Stimulated activated CD4-positive, alpha-beta T cell treated with anti-CD3 and anti-CD28 coated beads, Interleukin-12 subunit alpha, Interleukin-12 subunit beta, amount 100 ng/mL, for 24 hours (primary cell): ENCODE measurements around the gene CST3.

Experiments used
- DNase-seq, 2 experiments: peaks; one replicate each; pipeline ENCODE4 v3.0.0-alpha.2; 2020; ENCODE audit warnings: low read depth in 2 of 2

Gene CST3

GRCh38 chr20:23602241-23602640 is 35.5 kb downstream of the CST3 start:
- no peak for DNase-seq

DNA sequence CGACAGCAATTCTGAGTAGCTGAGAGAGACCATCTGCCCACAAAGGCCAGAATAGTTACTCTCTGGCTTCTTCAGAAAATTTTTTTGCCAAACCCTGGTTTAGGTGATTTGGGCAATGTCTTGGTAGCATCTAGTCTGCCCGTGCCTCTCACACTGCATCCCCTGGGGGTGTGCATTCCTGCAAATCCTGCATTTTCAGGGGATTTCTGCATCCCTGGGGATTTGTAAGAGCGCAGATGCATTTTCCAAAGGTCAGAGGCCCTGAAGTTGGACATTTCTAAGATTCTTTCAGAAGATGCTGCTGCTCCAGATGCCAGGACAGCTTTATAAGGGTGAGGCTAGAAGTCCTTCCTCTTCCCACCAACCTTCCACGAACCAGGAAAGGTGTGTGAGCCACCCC is 36.0 kb downstream of the CST3 start:
- no peak for DNase-seq

DNA sequence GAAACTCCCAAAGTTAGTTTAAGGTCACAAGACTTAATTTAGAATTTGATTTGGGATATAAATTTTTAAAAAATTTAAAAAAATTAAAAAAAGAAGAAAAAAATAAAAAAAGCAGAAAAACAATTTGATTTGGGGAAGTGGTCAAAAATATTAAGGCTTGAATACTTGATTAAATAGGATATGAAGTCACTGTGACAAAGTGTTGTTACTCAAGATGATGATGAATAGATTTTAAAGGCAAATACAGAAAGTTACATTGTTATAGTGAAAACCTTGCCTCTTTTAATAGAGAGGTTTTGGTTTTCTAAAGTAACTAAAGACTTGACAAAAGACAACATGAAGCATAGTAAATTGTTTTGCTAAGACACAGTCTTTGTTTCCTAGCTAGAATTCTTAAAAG is 39.3 kb downstream of the CST3 start:
- DNase-seq = no peak

GRCh38 chr20:23596579-23597250 is 41.0 kb downstream of the CST3 start:
- DNase-seq = no peak

- no peak for DNase-seq
Observed at GRCh38 chr20:23595941-23596340, 41.8 kb downstream of the CST3 start.

GRCh38 chr20:23588434-23589403 is 49.0 kb downstream of the CST3 start:
- DNase-seq = no peak

DNA sequence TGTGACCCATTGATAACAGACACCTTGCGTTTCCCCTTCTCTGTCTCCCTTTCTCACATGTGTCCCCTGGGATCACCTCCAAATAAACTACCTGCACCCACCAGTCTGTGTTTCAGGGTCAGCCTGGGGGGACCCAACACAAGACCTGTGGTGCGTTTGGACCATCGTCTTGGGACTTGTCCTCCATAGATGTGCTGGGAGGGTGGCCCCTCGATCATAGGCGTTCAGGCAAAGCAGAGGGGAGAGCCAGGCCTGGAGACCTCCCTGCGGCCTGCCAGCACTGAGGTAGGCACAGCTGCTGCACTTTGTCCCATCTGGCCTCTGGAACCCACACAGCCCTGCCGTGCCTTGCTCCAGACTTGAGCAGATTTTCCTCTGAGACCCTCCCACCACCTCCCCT is 50.1 kb downstream of the CST3 start:
- no peak for DNase-seq

GRCh38 chr20:23586735-23587525 is 50.8 kb downstream of the CST3 start:
- DNase-seq = no peak

- DNase-seq = no peak
Observed at GRCh38 chr20:23585808-23586734, 51.7 kb downstream of the CST3 start.

- DNase-seq = no peak
Observed at GRCh38 chr20:23585449-23585807, 52.3 kb downstream of the CST3 start.

GRCh38 chr20:23584434-23585199 is 53.1 kb downstream of the CST3 start:
- DNase-seq = no peak
